Prostate gland (tissue), 2 donors: ENCODE results near the gene GGACT.

Experiments used
- CTCF ChIP-seq, 4 experiments: fragments of 200-600 bp in 2 of 4; fragments of 450-650 bp in 2 of 4; sonication (generic) in 2 of 4; IDR thresholded peaks; 1 replicate in 3 of 4; 2 replicates in 1 of 4; pipeline ENCODE4 v1.5.1; 2016 to 2019; ENCODE audit warnings: antibody characterized with exemption in 4 of 4, mild to moderate bottlenecking in 2 of 4, moderate library complexity in 2 of 4
- POLR2A ChIP-seq: fragments of 450-650 bp; IDR thresholded peaks from one replicate; pipeline ENCODE4 v1.6.1; 2016; ENCODE audit warnings: antibody characterized with exemption, mild to moderate bottlenecking

GRCh38 chr13:100546713-100547405, 41.7 kb downstream of the GGACT start:
- TF ChIP-seq CTCF (IDR thresholded peaks at IDR 0.05): no peak
- no peak for TF ChIP-seq POLR2A
